Measurements from ENCODE around the gene TMEM86B. TPM values are rescaled to one million over a fixed set of nuclear protein-coding genes. Genes with fewer than 3 reads are reported as not detected.

The TMEM86B gene
- total RNA-seq, 4 donors from 2014 or later: 2.0 to 40.8 (median 4.4) TPM

DNA sequence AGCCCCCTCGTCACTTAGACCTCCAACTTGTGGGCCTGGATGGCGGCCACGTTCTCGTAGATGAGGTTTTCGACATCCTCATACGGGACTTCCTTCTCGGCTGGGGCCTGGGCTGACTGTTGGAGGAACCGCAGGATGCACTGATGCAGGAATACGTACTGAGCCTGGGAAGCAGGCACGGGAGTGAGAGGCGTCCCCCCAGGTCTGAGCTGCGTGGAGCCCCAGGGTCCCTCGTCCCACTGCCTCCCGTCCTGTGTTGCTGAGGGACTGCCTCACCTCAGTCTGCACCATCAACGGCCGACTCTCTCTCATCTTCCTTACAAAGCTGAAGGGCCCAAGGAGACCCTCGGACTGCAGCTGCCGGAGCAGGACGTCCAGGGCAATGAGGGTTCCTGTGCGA is 46.8 kb downstream of the TMEM86B start:
- Histone ChIP-seq H3K4me1 (peaks cover 11 to 17% (median 15%) of the 10 kb centered on the region in 4 donors), H3K9me3 (no peaks in the 10 kb centered on the region), H3K36me3 (no peaks in the 10 kb centered on the region), H3K27ac (no peak overlapping the region), H3K4me3 (no peak overlapping the region), H3K27me3 (peaks cover 62% of the 10 kb centered on the region)
- intact Hi-C loops (cut with DNase I; ENCODE audit: low total_unique reads): no loop called here
- TF ChIP-seq, protein P1, sequence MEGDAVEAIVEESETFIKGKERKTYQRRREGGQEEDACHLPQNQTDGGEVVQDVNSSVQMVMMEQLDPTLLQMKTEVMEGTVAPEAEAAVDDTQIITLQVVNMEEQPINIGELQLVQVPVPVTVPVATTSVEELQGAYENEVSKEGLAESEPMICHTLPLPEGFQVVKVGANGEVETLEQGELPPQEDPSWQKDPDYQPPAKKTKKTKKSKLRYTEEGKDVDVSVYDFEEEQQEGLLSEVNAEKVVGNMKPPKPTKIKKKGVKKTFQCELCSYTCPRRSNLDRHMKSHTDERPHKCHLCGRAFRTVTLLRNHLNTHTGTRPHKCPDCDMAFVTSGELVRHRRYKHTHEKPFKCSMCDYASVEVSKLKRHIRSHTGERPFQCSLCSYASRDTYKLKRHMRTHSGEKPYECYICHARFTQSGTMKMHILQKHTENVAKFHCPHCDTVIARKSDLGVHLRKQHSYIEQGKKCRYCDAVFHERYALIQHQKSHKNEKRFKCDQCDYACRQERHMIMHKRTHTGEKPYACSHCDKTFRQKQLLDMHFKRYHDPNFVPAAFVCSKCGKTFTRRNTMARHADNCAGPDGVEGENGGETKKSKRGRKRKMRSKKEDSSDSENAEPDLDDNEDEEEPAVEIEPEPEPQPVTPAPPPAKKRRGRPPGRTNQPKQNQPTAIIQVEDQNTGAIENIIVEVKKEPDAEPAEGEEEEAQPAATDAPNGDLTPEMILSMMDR (IDR thresholded peaks at IDR 0.05): no peak
- TF ChIP-seq POLR2A (IDR thresholded peaks at IDR 0.05) (no peak), EP300 (IDR thresholded peaks at IDR 0.05; ENCODE audit: low read depth) (no peak), POLR2AphosphoS5 (IDR thresholded peaks at IDR 0.05) (no peak)
- in situ Hi-C loops (cut with MboI; ENCODE audit: low pct_ligation_motif_present in 1 of 4, low pct_unique_long_range_greater_than_20kb in 1 of 4, low sequenced_read_pairs in 3 of 4): no loop called here
- WGBS, 2 donors (ENCODE audit: low coverage in 1 of 2): 94% methylated on average over 20 of the region's 20 CpGs; no CpG with 5 or more reads in 1 of the 2 donors
- no peak for DNase-seq

DNA sequence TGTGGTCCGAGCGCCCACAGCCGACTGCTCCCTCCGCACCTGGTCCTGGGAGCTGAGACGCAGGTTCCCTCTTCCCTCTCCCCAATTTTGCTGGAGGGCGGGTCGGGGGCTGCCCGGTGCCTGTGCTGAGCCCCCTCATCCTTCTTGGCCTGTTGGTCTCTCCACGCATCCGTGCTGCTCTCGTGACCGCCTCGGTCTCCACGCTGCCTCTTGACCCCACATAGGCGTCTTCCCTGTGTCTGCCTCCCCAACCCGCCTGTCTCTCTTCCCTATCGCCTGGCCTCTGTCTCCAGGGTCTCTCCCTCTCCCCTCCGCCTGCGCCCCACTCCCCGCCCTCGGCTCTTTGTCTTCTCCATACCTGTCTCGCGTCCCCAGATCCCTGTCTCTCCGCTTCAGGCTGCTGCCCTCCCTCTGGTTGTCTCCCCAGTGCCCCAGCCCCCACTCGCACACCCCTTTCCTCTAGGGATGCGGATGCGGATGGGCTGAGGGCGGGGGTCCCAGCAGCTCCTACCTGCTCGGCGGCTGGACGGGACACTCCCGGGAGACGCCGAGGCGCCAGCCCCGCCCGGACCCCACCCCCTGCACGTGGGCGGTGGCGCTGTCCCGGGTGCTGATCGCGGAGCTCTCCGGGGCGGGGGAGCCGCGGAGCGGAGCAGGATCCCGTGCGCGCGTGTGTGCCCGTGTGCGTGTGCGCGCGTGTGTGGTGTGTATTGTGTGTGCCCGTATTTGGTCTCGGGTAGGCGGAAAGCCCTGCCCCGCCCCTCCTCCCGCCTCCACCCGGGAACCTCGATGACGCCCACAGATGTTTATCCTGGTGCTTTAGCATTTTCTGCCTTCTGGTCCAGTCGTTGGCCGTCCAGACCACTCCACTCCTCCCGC is 48.7 kb downstream of the TMEM86B start, which contains the start of gene SYT5:
Gene SYT5, minus strand, starts transcription at position 684 of the 879 bp plus-strand sequence. CDS start 1,248 bp downstream, outside the sequence.
- H3K4me1 ChIP-seq: peaks cover 11 to 17% (median 15%) of the 10 kb centered on the region in 4 donors
- TF ChIP-seq POLR2AphosphoS5 (IDR thresholded peaks at IDR 0.05): no peak
- TF ChIP-seq EP300 (IDR thresholded peaks at IDR 0.05; ENCODE audit: low read depth): no peak
- TF ChIP-seq, protein P1 (IDR thresholded peaks at IDR 0.05): no peak
- no peak for TF ChIP-seq POLR2A (IDR thresholded peaks at IDR 0.05)
- no peaks in the 10 kb centered on the region for H3K9me3 ChIP-seq
- peak within 1 kb of the TSS in 2 of 4 donors; percentile 9 to 10 for H3K4me3 ChIP-seq
- peak; percentile 46 for DNase-seq
- in situ Hi-C loops (cut with MboI; ENCODE audit: low pct_ligation_motif_present in 1 of 4, low pct_unique_long_range_greater_than_20kb in 1 of 4, low sequenced_read_pairs in 3 of 4) (no loop called here), intact Hi-C loops (cut with DNase I; ENCODE audit: low total_unique reads) (no loop called here)
- no peaks in the 10 kb centered on the region for H3K36me3 ChIP-seq
- peaks cover 81% of the 10 kb centered on the region for H3K27me3 ChIP-seq
- H3K27ac ChIP-seq: no peak within 1 kb of the TSS
- 2 to 5% methylated on average over 6 to 42 of the region's 68 CpGs for WGBS, 2 donors (ENCODE audit: low coverage in 1 of 2)

GRCh38 chr19:55178781-55179599 is 49.6 kb downstream of the TMEM86B start:
- WGBS, 2 donors (ENCODE audit: low coverage in 1 of 2): 16% methylated on average over 42 of the region's 61 CpGs; no CpG with 5 or more reads in 1 of the 2 donors
- Histone ChIP-seq H3K9me3 (no peaks in the 10 kb centered on the region), H3K4me3 (peak overlapping the region in 2 of 4 donors; percentile 9 to 10), H3K27me3 (peaks cover 89% of the 10 kb centered on the region), H3K27ac (no peak overlapping the region), H3K4me1 (peaks cover 11 to 21% (median 16%) of the 10 kb centered on the region in 4 donors), H3K36me3 (no peaks in the 10 kb centered on the region)
- TF ChIP-seq POLR2A (IDR thresholded peaks at IDR 0.05) (no peak), POLR2AphosphoS5 (IDR thresholded peaks at IDR 0.05) (no peak), EP300 (IDR thresholded peaks at IDR 0.05; ENCODE audit: low read depth) (no peak)
- TF ChIP-seq, protein P1 (IDR thresholded peaks at IDR 0.05): no peak
- intact Hi-C loops (cut with DNase I; ENCODE audit: low total_unique reads): no loop called here
- peak; percentile 68 for DNase-seq
- in situ Hi-C loops (cut with MboI; ENCODE audit: low pct_ligation_motif_present in 1 of 4, low pct_unique_long_range_greater_than_20kb in 1 of 4, low sequenced_read_pairs in 3 of 4): no loop called here

Small RNAs within 50 kb of the gene (small RNA-seq; reads per million reads assigned to genes)
- gene MIR6802 (0 to 0.24 (median 0.09) reads per million in 4 donors), gene MIR6803 (0 to 0.55 (median 0.26) reads per million in 4 donors), gene MIR6804 (0 reads per million in 4 donors)

Other genes starting within 250 kb of the TMEM86B start
- under 1 TPM in 2 of 4 donors, not detected in 2; 0.68 to 1.00 TPM for gene GP6, start 190.5 kb downstream of the TMEM86B start, total RNA-seq
- 100 to 1,000 TPM in 1 of 4 donors, 10 to 100 TPM in 3; 28.4 to 125 (median 61.7) TPM for gene RDH13, start 165.6 kb downstream of the TMEM86B start, total RNA-seq
- 100 to 1,000 TPM in 1 of 4 donors, 10 to 100 TPM in 3; 28.7 to 115 (median 49.1) TPM for gene EPS8L1, start 152.9 kb downstream of the TMEM86B start, total RNA-seq
- 100 to 1,000 TPM; 101 to 350 (median 154) TPM for gene PPP1R12C, start 111.1 kb downstream of the TMEM86B start, total RNA-seq
- gene TNNT1, start 79.6 kb downstream of the TMEM86B start, total RNA-seq: 1 to 10 TPM in 2 of 4 donors, not detected in 2; 1.6 to 4.1 TPM
- gene TNNI3, start 71.0 kb downstream of the TMEM86B start, total RNA-seq: not detected
- gene DNAAF3, start 62.1 kb downstream of the TMEM86B start, total RNA-seq: under 1 TPM in 2 of 4 donors, not detected in 2; 0.40 to 0.41 TPM
- 1 to 10 TPM in 1 of 4 donors, under 1 TPM in 2, not detected in 1; 0.48 to 9.6 (median 0.96) TPM for gene SYT5, start 48.5 kb downstream of the TMEM86B start, total RNA-seq
- 100 to 1,000 TPM in 2 of 4 donors, 10 to 100 TPM in 2; 31.2 to 176 (median 102) TPM for gene PTPRH, start 19.3 kb downstream of the TMEM86B start, total RNA-seq
- 10 to 100 TPM; 51.3 to 91.5 (median 60.7) TPM for gene PPP6R1, start 30.3 kb upstream of the TMEM86B start, total RNA-seq
- gene HSPBP1, start 51.3 kb upstream of the TMEM86B start, total RNA-seq: 10 to 100 TPM in 3 of 4 donors, 1 to 10 TPM in 1; 4.5 to 98.7 (median 27.0) TPM
- gene BRSK1, start 55.2 kb upstream of the TMEM86B start, total RNA-seq: 10 to 100 TPM in 1 of 4 donors, 1 to 10 TPM in 3; 1.4 to 17.6 (median 4.7) TPM
- gene TMEM150B, start 96.6 kb upstream of the TMEM86B start, total RNA-seq: 100 to 1,000 TPM in 1 of 4 donors, 10 to 100 TPM in 3; 26.5 to 135 (median 57.4) TPM
- 10 to 100 TPM; 27.8 to 80.8 (median 31.3) TPM for gene KMT5C, start 111.1 kb upstream of the TMEM86B start, total RNA-seq
- 10 to 100 TPM in 3 of 4 donors, 1 to 10 TPM in 1; 4.0 to 58.7 (median 21.0) TPM for gene COX6B2, start 126.0 kb upstream of the TMEM86B start, total RNA-seq
- gene GARIN5B, start 134.5 kb upstream of the TMEM86B start, total RNA-seq: not detected
- under 1 TPM in 1 of 4 donors, not detected in 3; 0.48 TPM for gene IL11, start 141.7 kb upstream of the TMEM86B start, total RNA-seq
- not detected for gene TMEM190, start 148.1 kb upstream of the TMEM86B start, total RNA-seq
- gene TMEM238, start 155.5 kb upstream of the TMEM86B start, total RNA-seq: 100 to 1,000 TPM in 1 of 4 donors, 10 to 100 TPM in 3; 12.0 to 199 (median 42.5) TPM
- gene RPL28, start 157.2 kb upstream of the TMEM86B start, total RNA-seq: 100 to 1,000 TPM; 448 to 648 (median 605) TPM
- 10 to 100 TPM; 12.4 to 40.8 (median 18.1) TPM for gene UBE2S, start 179.0 kb upstream of the TMEM86B start, total RNA-seq
- under 1 TPM in 1 of 4 donors, not detected in 3; 0.75 TPM for gene SHISA7, start 214.5 kb upstream of the TMEM86B start, total RNA-seq
- 100 to 1,000 TPM in 2 of 4 donors, 10 to 100 TPM in 2; 71.1 to 142 (median 97.6) TPM for gene ISOC2, start 232.9 kb upstream of the TMEM86B start, total RNA-seq
- not detected for gene C19orf85, start 236.0 kb upstream of the TMEM86B start, total RNA-seq
- 1 to 10 TPM; 5.9 to 7.6 (median 6.4) TPM for gene ZNF628, start 247.9 kb upstream of the TMEM86B start, total RNA-seq

Measured in transverse colon (tissue), 4 donors.